ENCODE measurements around the gene CHD2.

DNA sequence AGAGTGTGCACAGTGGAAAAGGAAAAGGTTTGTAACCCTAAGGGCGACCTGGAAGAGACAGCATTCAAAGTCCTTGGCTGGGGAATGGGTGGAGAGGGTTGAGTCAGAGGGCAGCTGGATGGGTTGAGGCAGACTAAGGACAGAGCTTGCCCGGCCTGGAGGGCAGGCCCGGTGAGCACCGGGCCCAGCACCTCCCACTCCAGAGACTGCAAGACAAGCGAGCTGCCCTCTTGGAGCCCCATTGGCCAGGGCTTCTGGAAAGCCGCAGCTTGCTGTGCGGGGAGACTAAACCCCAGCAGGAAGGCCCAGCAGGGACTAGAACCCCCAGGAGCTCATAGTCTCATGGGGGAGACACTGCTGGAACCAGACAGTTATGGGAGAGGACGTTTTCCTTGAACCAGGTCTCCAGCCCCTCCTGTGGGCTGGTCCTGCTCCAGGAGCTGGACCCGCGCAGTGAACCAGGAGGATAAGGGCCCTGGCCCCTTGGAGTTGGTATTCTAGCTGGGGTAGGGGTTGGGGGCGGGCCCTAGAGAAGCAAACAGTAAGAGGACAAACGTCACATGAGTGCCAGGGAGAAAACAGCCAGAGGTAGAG lies 129.8 kb downstream of the CHD2 start:
- TF ChIP-seq, protein P1, sequence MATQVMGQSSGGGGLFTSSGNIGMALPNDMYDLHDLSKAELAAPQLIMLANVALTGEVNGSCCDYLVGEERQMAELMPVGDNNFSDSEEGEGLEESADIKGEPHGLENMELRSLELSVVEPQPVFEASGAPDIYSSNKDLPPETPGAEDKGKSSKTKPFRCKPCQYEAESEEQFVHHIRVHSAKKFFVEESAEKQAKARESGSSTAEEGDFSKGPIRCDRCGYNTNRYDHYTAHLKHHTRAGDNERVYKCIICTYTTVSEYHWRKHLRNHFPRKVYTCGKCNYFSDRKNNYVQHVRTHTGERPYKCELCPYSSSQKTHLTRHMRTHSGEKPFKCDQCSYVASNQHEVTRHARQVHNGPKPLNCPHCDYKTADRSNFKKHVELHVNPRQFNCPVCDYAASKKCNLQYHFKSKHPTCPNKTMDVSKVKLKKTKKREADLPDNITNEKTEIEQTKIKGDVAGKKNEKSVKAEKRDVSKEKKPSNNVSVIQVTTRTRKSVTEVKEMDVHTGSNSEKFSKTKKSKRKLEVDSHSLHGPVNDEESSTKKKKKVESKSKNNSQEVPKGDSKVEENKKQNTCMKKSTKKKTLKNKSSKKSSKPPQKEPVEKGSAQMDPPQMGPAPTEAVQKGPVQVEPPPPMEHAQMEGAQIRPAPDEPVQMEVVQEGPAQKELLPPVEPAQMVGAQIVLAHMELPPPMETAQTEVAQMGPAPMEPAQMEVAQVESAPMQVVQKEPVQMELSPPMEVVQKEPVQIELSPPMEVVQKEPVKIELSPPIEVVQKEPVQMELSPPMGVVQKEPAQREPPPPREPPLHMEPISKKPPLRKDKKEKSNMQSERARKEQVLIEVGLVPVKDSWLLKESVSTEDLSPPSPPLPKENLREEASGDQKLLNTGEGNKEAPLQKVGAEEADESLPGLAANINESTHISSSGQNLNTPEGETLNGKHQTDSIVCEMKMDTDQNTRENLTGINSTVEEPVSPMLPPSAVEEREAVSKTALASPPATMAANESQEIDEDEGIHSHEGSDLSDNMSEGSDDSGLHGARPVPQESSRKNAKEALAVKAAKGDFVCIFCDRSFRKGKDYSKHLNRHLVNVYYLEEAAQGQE (IDR thresholded peaks at IDR 0.05; ENCODE audit: insufficient read depth in 1 of 2, low read depth in 2 of 2, low read length in 2 of 2), result no peak
- TF ChIP-seq TAF1 (IDR thresholded peaks at IDR 0.05; ENCODE audit: borderline replicate concordance, insufficient read depth, low read length) (no peak), POLR2AphosphoS5 (IDR thresholded peaks at IDR 0.05; ENCODE audit: low read depth, low read length) (no peak), SIN3A (IDR thresholded peaks at IDR 0.05; ENCODE audit: borderline replicate concordance, insufficient read depth, low read length) (no peak), FOXP2 (optimal IDR thresholded peaks at IDR 0.05; ENCODE audit: borderline replicate concordance, extremely low read depth, extremely low read length, insufficient read depth) (no peak)

Data from PFSK-1 (cell line).